Measurements from ENCODE around the gene NDUFS7. TPM values are rescaled to one million over a fixed set of nuclear protein-coding genes. Genes with fewer than 3 reads are reported as not detected.

NDUFS7 gene
- total and polyA plus RNA-seq, 2 experiments from 2014 or later: 264 to 455 TPM

DNA sequence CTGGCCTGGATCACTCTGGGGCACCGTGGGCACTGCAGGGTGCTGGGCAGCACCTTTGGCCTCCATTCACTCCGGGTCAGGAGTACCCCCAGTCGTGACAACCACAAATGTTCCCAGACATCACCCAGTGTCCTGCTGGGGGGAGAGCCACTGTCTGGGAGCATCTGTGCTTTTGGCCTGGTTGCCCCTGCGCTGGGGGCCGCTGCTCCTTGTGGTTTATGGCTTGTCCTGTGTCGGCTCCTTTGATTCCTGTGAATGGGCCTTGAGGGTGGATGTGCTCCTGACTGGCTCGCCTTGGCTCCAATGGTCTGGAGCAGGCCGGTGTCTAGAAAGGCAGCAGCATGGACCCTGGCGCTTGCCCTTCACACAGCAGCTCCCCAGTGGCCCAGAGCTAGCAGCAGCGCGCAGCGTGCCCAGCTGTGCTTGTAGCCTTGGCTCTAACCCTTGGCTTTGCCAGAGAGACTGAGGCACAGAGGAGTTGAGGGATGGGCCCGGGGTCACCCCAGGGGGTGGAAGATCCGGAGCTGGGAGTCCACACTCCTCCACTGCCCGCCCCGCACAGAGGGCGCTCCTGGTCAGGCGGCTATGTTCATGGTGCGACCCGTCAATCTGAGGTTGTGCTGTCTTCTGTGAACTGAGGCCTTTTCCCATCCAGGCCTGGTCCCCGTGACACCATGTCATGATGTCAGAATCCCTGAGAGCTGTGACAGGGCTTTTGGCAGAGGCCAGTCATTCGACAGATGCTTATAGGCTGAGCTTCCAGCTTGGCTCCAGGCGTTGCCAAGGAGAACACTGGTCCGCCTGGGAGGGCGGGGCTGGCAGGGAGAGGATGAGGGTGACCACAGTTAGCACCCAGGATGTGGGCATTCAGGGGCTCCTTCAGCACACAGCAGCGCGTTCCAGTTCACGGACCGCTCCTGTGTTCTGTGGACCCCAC lies 27.8 kb downstream of the NDUFS7 start:
- Histone ChIP-seq H3K36me3 (no peaks in the 10 kb centered on the region), H3K27ac (peak overlapping the region; percentile 50), H3K4me3 (no peak overlapping the region), H3K9me3 (ENCODE audit: low read depth) (no peaks in the 10 kb centered on the region), H3K27me3 (no peaks in the 10 kb centered on the region), H3K4me1 (ENCODE audit: low read depth) (peaks cover 29% of the 10 kb centered on the region)
- TF ChIP-seq, protein P1, sequence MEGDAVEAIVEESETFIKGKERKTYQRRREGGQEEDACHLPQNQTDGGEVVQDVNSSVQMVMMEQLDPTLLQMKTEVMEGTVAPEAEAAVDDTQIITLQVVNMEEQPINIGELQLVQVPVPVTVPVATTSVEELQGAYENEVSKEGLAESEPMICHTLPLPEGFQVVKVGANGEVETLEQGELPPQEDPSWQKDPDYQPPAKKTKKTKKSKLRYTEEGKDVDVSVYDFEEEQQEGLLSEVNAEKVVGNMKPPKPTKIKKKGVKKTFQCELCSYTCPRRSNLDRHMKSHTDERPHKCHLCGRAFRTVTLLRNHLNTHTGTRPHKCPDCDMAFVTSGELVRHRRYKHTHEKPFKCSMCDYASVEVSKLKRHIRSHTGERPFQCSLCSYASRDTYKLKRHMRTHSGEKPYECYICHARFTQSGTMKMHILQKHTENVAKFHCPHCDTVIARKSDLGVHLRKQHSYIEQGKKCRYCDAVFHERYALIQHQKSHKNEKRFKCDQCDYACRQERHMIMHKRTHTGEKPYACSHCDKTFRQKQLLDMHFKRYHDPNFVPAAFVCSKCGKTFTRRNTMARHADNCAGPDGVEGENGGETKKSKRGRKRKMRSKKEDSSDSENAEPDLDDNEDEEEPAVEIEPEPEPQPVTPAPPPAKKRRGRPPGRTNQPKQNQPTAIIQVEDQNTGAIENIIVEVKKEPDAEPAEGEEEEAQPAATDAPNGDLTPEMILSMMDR (IDR thresholded peaks at IDR 0.05; ENCODE audit: low read depth, low read length): no peak
- peak in 1 of 2 donors; percentile 31 for DNase-seq (ENCODE audit: low read depth in 1 of 2, low spot score in 1 of 2)

DNA sequence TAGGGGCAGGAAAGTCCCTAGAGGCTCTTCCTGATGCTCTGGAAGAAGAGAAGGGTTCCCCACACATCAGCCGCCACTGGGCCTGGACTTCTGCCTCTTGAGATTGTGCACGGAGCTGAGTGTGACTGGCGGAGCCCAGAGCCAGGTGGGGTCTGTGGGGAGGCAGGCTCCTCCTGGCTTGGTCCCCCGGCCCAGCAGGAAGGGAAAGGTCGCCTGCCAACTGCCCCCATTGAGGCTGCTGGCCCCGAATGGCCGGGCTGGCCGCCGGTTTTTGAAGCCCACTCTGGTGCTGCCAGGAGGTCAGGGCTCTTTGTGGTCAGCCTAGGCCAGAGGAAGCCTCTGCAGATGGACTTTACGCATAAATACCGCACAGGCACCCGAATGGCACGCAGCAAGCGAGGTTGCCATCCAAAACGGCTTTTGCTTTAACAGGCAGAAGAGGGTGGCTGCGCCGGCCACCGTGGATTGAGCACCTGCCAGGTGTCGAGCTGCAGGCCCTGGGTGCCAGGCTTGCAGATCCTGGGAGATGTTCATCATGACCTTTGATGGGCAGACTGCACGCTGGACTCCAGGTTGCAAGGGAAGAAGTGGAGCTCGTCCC lies 28.7 kb downstream of the NDUFS7 start:
- H3K4me3 ChIP-seq: no peak overlapping the region
- TF ChIP-seq, protein P1 (IDR thresholded peaks at IDR 0.05; ENCODE audit: low read depth, low read length): no peak
- H3K4me1 ChIP-seq (ENCODE audit: low read depth): peaks cover 30% of the 10 kb centered on the region

DNA sequence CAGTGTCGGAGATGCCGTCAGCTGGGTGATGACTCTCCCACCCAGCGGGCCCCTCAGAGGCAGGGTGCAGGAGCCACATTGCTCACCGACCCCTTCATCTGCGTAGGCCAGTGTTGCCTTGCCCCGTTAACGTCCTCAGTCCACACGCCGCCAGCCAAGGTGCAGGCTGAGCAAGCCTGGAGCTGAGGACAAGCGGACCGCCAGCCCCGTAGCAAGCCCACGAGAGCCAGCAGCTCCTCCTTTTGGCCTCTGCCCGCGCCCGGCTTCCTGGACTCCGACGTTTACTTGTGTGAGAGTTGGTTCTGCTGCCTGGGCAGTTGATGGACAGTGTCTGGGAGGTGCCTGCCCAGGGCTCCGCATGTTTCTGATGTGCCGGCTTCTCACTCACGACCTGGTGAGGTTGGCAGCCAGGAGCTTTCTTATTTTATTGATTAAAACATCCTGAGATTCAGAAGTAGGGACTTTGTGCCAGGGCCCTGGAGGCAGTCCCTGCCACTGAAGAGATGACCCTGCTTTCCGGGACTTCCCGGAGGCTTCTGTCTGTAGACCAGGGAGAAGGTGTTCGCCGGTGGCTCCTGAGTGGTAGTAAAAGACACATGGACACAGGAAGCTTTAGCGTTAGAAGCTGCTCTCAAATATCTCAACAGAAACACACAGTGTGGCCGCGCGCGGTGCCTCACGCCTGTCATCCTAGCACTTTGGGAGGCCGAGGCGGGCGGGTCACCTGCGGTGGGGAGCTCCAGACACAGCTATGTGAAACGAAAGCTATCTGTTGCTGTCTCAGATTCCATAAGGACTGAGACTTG lies 29.5 kb downstream of the NDUFS7 start:
- no peaks in the 10 kb centered on the region for H3K36me3 ChIP-seq
- DNase-seq (ENCODE audit: low read depth in 1 of 2, low spot score in 1 of 2): no peak
- TF ChIP-seq, protein P1 (IDR thresholded peaks at IDR 0.05; ENCODE audit: low read depth, low read length): no peak
- no peak overlapping the region for H3K4me3 ChIP-seq
- H3K27me3 ChIP-seq: no peaks in the 10 kb centered on the region
- peaks cover 33% of the 10 kb centered on the region for H3K4me1 ChIP-seq (ENCODE audit: low read depth)
- no peaks in the 10 kb centered on the region for H3K9me3 ChIP-seq (ENCODE audit: low read depth)
- H3K27ac ChIP-seq: no peak overlapping the region

More for the DNA sequence above, 28.7 kb downstream of the NDUFS7 start:
- H3K9me3 ChIP-seq (ENCODE audit: low read depth): no peaks in the 10 kb centered on the region
- H3K27ac ChIP-seq: peak overlapping the region; percentile 50
- no peak for DNase-seq (ENCODE audit: low read depth in 1 of 2, low spot score in 1 of 2)
- H3K36me3 ChIP-seq: no peaks in the 10 kb centered on the region
- H3K27me3 ChIP-seq: no peaks in the 10 kb centered on the region

DNA sequence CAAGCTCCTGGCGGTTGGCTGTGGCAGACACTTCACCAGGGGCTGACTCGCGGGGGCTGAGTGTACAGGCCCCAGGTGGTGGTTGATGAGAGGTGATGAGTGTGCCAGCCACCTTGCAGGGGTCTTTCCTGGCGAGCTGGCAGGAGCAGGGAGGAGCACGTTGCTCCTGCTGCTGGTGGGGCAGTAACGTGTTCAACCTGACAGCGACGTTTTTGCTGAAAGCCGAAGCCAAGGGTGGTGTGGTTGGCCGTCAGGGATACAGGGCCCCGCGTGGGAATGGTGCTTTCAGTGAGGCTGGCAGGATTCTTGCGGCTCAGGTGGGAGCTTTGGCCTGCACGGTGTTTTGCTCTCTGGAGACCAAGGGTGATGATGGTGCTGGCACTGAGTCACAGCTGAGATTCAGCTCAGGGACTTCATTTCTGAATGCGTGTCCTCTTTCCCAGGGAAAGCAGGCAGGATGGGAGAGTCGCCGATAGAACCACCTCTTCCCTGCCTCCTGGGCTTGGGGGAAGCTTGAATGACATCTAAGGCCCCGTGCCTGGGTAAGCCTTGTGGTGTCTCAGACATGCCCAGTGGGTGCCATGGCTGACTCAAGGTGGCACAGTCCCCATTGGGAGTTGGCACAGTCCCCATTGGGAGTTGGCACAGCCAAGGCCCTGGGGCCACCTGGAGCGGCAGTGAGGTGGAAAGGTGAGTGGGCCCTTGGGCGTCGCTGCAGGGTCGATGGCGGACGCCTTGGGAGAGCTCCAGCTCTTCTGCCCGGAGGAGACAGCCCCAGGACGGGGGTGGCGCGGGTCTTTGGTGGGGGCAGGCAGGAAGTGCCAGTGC lies 32.5 kb downstream of the NDUFS7 start:
- H3K27me3 ChIP-seq: no peaks in the 10 kb centered on the region
- H3K36me3 ChIP-seq: peaks cover 11% of the 10 kb centered on the region
- H3K4me1 ChIP-seq (ENCODE audit: low read depth): peaks cover 20% of the 10 kb centered on the region
- no peak overlapping the region for H3K4me3 ChIP-seq
- no peaks in the 10 kb centered on the region for H3K9me3 ChIP-seq (ENCODE audit: low read depth)
- DNase-seq (ENCODE audit: low read depth in 1 of 2, low spot score in 1 of 2): no peak
- H3K27ac ChIP-seq: peak overlapping the region; percentile 81
- TF ChIP-seq, protein P1 (IDR thresholded peaks at IDR 0.05; ENCODE audit: low read depth, low read length): no peak
